GM12872 (cell line): Measurements from ENCODE around the gene DDX24.

Experiments used
- TF ChIP-seq, protein P1 (sequence below): IDR thresholded peaks from 3 replicates; pipeline ENCODE4 v1.5.1; 2011; ENCODE audit warnings: low read depth, mild to moderate bottlenecking, low read length, moderate library complexity; ENCODE audit not compliant: insufficient read depth

The DDX24 gene

DNA sequence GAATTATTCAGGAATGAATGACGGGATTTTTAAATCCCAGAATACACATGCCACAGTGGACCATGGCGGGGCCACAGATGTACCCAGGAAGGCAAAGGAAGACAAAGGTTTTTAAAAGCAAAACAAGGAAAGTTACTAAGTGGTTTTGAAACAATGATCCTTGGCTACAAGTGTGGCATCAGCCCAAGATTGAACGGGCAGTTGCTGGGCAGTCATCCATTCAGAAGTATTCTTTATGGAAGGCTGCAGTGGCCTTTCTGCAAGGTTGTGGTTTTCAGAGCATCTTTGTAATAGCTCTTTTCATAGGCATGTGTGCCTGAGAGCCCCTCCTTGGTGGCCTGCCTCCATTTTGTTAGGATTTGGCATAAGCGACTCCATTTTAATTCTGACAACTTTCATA, 16.1 kb upstream of the DDX24 start:
- TF ChIP-seq, protein P1, sequence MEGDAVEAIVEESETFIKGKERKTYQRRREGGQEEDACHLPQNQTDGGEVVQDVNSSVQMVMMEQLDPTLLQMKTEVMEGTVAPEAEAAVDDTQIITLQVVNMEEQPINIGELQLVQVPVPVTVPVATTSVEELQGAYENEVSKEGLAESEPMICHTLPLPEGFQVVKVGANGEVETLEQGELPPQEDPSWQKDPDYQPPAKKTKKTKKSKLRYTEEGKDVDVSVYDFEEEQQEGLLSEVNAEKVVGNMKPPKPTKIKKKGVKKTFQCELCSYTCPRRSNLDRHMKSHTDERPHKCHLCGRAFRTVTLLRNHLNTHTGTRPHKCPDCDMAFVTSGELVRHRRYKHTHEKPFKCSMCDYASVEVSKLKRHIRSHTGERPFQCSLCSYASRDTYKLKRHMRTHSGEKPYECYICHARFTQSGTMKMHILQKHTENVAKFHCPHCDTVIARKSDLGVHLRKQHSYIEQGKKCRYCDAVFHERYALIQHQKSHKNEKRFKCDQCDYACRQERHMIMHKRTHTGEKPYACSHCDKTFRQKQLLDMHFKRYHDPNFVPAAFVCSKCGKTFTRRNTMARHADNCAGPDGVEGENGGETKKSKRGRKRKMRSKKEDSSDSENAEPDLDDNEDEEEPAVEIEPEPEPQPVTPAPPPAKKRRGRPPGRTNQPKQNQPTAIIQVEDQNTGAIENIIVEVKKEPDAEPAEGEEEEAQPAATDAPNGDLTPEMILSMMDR = no peak

DNA sequence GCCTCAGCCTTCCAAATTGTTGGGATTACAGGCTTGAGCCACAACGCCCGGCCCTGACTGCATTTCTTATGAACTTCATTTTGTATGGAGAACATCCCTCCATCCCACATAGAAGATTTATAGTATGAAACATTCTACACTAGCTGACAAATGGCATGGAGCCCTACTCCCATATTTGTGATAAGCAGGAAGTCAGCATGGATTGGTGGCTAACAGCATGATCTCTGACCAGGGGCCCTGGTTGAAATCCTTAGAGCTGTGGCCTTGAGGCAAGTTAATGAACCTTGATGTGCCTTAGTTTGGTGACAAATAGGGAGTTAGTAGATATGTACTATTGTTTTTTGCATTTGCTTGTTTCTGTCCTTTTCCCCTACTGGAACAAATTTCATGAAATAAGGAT, 12.4 kb upstream of the DDX24 start:
- TF ChIP-seq, protein P1 = no peak

DNA sequence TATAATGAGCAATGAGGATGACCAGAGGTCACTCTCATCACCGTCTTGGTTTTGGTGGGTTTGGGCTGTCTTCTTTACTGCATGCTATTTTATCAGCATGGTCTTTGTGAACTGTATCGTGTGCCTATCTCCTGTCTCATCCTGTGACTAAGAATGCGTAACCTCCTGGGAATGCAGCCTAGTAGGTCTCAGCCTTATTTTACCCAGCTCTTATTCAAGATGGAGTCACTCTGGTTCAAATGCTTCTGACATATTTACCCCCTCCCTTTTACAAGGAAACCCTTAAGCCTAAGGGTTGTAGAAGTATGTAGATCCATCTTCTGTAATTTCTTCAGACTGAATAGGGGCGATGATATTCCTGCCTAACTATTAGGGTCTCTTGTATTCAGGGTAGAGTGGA, 8.5 kb upstream of the DDX24 start:
- TF ChIP-seq, protein P1 = no peak

DNA sequence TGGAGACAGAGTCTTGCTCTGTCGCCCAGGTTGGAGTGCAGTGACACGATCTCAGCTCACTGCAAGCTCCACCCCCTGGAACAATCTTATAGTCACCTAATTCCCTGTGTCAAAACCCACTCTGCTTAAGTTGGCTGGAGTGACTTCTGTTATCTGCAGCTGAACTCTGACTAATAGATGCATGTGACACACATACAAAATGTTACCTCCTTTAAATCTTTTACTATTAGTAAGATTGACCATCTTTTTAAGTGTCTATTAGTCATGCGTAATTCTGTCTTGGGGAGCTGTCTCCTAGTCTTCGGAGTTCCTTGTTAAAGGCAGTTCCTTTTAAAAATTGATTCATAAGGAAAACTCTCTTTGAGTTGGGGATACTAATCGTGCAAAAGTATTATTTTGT, 7.5 kb upstream of the DDX24 start:
- TF ChIP-seq, protein P1 = no peak

DNA sequence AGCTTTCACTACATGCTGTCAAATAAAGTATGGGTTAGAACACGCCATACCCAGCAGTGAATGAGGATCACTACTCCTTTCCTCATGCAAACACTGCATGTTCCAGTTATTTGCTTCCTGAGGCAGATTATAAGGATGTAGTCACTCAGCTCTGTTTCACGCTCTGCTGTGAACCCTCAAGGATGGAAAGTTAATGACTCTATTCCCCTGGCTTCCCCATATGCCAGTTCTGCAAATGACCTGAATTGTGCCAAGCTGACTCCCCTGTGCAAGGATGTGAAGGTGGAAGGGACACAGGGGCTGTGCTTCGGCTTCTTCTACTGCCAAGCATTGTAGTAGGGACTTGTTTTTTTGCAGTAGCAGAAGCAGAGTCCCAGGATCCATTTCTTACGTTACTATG, 6.9 kb upstream of the DDX24 start:
- TF ChIP-seq, protein P1 = no peak

DNA sequence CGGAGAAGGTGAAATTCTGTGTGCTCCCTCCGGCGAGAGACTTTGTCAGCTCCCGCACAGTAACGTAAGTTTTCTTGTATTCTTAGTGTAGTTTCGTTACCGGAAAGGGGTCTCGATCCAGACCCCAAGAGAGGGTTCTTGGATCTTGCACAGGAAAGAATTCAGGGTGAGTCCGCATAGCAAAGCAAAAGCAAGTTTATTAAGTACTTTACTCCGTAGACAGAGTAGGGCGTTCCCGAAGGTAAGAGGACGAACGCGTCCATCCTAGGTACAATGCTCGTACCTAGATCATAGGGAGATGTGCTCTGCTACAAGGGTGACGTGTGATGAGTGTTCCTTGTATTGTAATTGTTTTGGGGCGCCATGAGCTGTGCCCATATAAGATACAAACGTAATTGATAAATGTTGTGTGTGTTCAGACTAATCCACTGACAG, 401 bp upstream of the DDX24 start:
- TF ChIP-seq, protein P1 = no peak

DNA sequence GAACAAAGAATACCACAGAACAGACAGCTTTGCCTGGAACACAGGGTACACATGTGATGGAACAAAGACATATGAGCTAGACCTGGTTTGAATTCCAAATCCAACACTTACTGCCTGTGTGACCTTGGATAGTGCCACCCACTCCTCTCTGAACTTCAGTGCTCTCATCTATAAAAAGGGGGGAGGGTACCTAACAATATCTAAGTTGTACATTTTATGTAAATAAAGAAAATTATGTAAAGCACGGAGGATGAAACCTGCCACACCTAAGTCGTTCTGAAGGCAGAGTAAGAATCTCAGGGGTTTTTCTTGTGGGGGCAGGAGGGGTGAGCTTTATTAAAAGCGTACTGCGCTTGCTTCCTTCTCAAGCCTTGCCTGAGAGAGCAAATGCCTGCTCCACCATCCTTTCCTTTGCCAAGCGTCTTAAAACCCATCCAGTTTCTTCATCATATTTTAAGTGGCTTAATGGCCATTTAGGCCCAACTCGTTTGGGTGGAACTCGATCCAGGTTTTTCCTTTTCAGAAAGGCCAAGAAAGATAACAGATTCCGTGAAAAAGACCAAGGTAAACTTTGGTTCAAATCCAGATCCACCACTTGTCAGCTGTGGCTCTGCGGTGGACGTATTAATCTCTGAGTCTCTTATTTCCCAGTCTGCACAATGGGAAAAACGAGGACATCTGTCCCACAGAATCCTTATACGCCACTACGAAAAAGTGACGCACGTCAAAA, 946 bp downstream of the DDX24 start:
- TF ChIP-seq, protein P1 = no peak
